HepG2 (cell line): ENCODE measurements around the gene FER1L5. TPM values are rescaled to one million over a fixed set of nuclear protein-coding genes. Genes with fewer than 3 reads are reported as not detected.

ENCODE experiments used
- ATAC-seq: fragments of 200-7000 bp; cut with Tn5 transposase; 3 replicates; pipeline ENCODE4 v1.9.1; 2020; ENCODE audit warnings: mild to moderate bottlenecking, moderate library complexity
- BruUV-seq: library from RNA; stranded (reverse); fragments of 400-500 nt; replicated peaks from 2 replicates; lab custom pipeline; 2021; lab: Mats Ljungman, UMichigan
- CTCF ChIA-PET: fragments of 300-600 bp; formaldehyde crosslinking; extraction: SDS; loops from one replicate; lab custom pipeline; 2021; ENCODE audit warnings: low total read pairs, inconsistent platforms, low intra/inter-chr PET ratio; lab: Yijun Ruan, JAX
- POLR2A ChIA-PET: fragments of 350-600 bp; sonication (Branson Sonifier 250); formaldehyde crosslinking; loops from one replicate; lab custom pipeline; 2020; ENCODE audit warnings: antibody characterized with exemption, inconsistent platforms; lab: Yijun Ruan, JAX
- DNase-seq: peaks from one replicate; pipeline ENCODE4 v3.0.0-alpha.2; 2015; ENCODE audit warnings: low spot score
- FAIRE-seq: peaks from 3 replicates; lab custom pipeline; 2011; peaks lifted over from hg19 to GRCh38; lab: Jason Lieb, UNC
- H2AFZ ChIP-seq: one replicate; pipeline ENCODE4 v1.6.1; 2011; ENCODE audit warnings: low read length, inconsistent platforms
- H3K27ac ChIP-seq: fragments of 300-600 bp; 3 replicates; pipeline ENCODE4 v1.8.0; 2011; ENCODE audit warnings: mixed run types, mild to moderate bottlenecking, mixed read lengths, low read length, inconsistent platforms; ENCODE audit not compliant: insufficient read depth; ENCODE audit errors: extremely low read length
- H3K27me3 ChIP-seq, 2 experiments: fragments of 200-600 bp in 1 of 2; 2 replicates in 1 of 2; 3 replicates in 1 of 2; pipeline versions ENCODE4 v1.6.0 to v1.8.0; 2011; ENCODE audit warnings: low read length in 2 of 2, mild to moderate bottlenecking in 2 of 2, moderate library complexity in 2 of 2, inconsistent platforms in 1 of 2; ENCODE audit not compliant: insufficient read depth in 2 of 2, control insufficient read depth in 1 of 2
- H3K36me3 ChIP-seq, 2 experiments: fragments of 200-600 bp in 1 of 2; replicated peaks in 1 of 2; 2 replicates in 1 of 2; 3 replicates in 1 of 2; pipeline versions ENCODE4 v1.5.1 to v1.8.0; 2011; ENCODE audit warnings: low read length in 2 of 2, inconsistent platforms in 1 of 2; ENCODE audit not compliant: insufficient read depth in 2 of 2, control insufficient read depth in 1 of 2
- H3K4me1 ChIP-seq: 2 replicates; pipeline ENCODE4 v1.5.1; 2012; ENCODE audit warnings: low read length, inconsistent platforms; ENCODE audit not compliant: insufficient read depth
- H3K4me2 ChIP-seq: 2 replicates; pipeline ENCODE4 v1.6.0; 2011; ENCODE audit warnings: low read depth, low read length, inconsistent platforms
- H3K4me3 ChIP-seq, 3 experiments: fragments of 200-600 bp in 1 of 3; sonication (generic), shearing (Covaris generic) in 1 of 3; replicated peaks in 1 of 3; 2 replicates each; pipeline ENCODE4 v1.5.1; 2011 to 2016; ENCODE audit warnings: low read length in 3 of 3, inconsistent platforms in 2 of 3, low read depth in 2 of 3, mild to moderate bottlenecking in 2 of 3, control low read depth in 1 of 3, mixed read lengths in 1 of 3; ENCODE audit not compliant: insufficient read depth in 1 of 3
- H3K79me2 ChIP-seq: one replicate; pipeline ENCODE4 v1.6.1; 2011; ENCODE audit warnings: low read length, inconsistent platforms; ENCODE audit not compliant: insufficient read depth
- H3K9ac ChIP-seq: 2 replicates; pipeline ENCODE4 v1.6.0; 2011; ENCODE audit warnings: mild to moderate bottlenecking, low read depth, low read length, inconsistent platforms; ENCODE audit not compliant: insufficient read depth
- H3K9me3 ChIP-seq: 2 replicates; pipeline ENCODE4 v1.5.1; 2012; ENCODE audit warnings: mild to moderate bottlenecking, low read length
- H4K20me1 ChIP-seq: 2 replicates; pipeline ENCODE4 v1.6.0; 2011; ENCODE audit warnings: inconsistent platforms, mild to moderate bottlenecking, low read length, moderate library complexity; ENCODE audit not compliant: insufficient read depth
- KAT2B ChIP-seq: fragments of 150-350 bp; IDR thresholded peaks from 2 replicates; pipeline ENCODE4 v1.6.1; 2014; ENCODE audit warnings: low read depth, low read length, borderline replicate concordance
- MIER2 ChIP-seq: IDR thresholded peaks from 2 replicates; pipeline ENCODE4 v1.6.1; 2016; ENCODE audit warnings: missing biosample characterization, missing genetic modification reagents
- POLR2A ChIP-seq, 2 experiments: IDR thresholded peaks; 2 replicates each; pipeline ENCODE4 v1.6.1; 2011; ENCODE audit warnings: low read depth in 2 of 2, low read length in 2 of 2, mild to moderate bottlenecking in 1 of 2, moderate library complexity in 1 of 2; ENCODE audit not compliant: insufficient read depth in 1 of 2
- SRF ChIP-seq: IDR thresholded peaks from 2 replicates; pipeline ENCODE4 v1.6.1; 2011; ENCODE audit warnings: mild to moderate bottlenecking, low read depth, low read length, moderate library complexity
- TP53 ChIP-seq: sonication (generic); formaldehyde crosslinking; conservative IDR thresholded peaks from 2 replicates; pipeline ENCODE4 v1.4.0; 2020; ENCODE audit warnings: missing genetic modification reagents
- WGBS: methylation state at CpG from one replicate; pipeline ENCODE4 v1.1.6; 2017; ENCODE audit warnings: low lambda C conversion rate; 5-methylcytosine and 5-hydroxymethylcytosine counted together
- in situ Hi-C: cut with HindIII; loops from 2 replicates; pipeline ENCODE4 v1.10.0; 2017; ENCODE audit warnings: low pct_unique_long_range_greater_than_20kb; ENCODE audit not compliant: extremely low pct_ligation_motif_present
- intact Hi-C: fragments of 100-400 bp; cut with micrococcal nuclease; formaldehyde crosslinking; loops from one replicate; pipeline ENCODE4 v1.10.0; 2022; ENCODE audit not compliant: unreplicated experiment
- polyA plus RNA-seq, 8 experiments: library from polyadenylated mRNA; depleted of rRNA in 3 of 8; stranded (reverse) in 7 of 8; unstranded in 1 of 8; fragments of >200 nt; fragmentation: Illumina TruSeq in 4 of 8; extraction: Trizol in 4 of 8; gene quantifications; 2 replicates each; pipeline versions ENCODE4 v1.2.1 to v1.2.3, GENCODE V29; 2011 to 2016; ENCODE audit warnings: low read depth in 4 of 8, missing spikeins in 1 of 8, mixed read lengths in 1 of 8; ENCODE audit not compliant: insufficient read depth in 1 of 8
- total RNA-seq, 5 experiments: library from RNA; depleted of rRNA; stranded (reverse); fragments of >200 nt; fragmentation: Illumina TruSeq; extraction: Trizol; gene quantifications; 2 replicates each; pipeline ENCODE4 v1.2.3, GENCODE V29; 2016; ENCODE audit warnings: low read depth in 1 of 5
- TF ChIP-seq, protein P1 (sequence below): sonication (generic); formaldehyde crosslinking; IDR thresholded peaks from 2 replicates; pipeline ENCODE4 v1.4.0; 2020; ENCODE audit warnings: mild to moderate bottlenecking, missing genetic modification reagents
- TF ChIP-seq, protein P2 (sequence below): sonication (generic); formaldehyde crosslinking; IDR thresholded peaks from 2 replicates; pipeline ENCODE4 v1.4.0; 2020; ENCODE audit warnings: missing genetic modification reagents
- TF ChIP-seq, protein P3 (sequence below): sonication (generic); formaldehyde crosslinking; IDR thresholded peaks from 2 replicates; pipeline ENCODE4; 2020; ENCODE audit warnings: missing genetic modification reagents, mild to moderate bottlenecking, borderline replicate concordance

FER1L5 gene
- total and polyA plus RNA-seq, 2 of the 13 experiments (the other 11 are each of a cell fraction or from before 2014, with no cell fraction given) = 0.02 to 0.08 TPM

DNA sequence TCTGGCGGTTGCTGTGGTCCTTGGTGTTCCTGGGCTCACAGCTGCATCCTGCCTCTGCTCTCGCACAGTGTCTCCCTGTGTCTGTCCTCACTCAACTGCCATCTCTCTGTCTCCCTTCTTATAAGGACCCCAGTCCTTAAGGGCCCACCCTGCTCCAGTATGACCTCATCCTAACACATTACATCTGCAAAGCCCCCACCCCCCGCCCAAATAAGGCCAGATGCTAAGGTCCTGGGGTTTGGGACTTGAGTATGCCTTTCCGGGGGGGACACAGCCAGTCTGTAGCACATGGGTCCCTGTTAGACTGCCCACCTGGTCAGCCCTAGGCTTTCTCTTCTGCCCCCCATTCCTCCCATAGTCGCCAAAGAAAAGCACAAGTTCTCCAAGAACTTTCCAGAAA lies 40.7 kb downstream of the FER1L5 start:
- Histone ChIP-seq H3K79me2 (no peaks in the 10 kb centered on the region), H3K9me3 (no peaks in the 10 kb centered on the region), H3K27me3 (peaks cover 3 to 21% of the 10 kb centered on the region in 2 experiments; a peak in 3 of 5 replicates), H4K20me1 (no peaks in the 10 kb centered on the region), H3K36me3 (no peaks in the 10 kb centered on the region), H3K9ac (no peak overlapping the region), H2AFZ (no peak overlapping the region), H3K4me2 (peak overlapping the region; percentile 91), H3K4me1 (peaks cover 73% of the 10 kb centered on the region), H3K27ac (no peak overlapping the region), H3K4me3 (0 out of 6 replicates have a peak overlapping the region, but pooled peaks of 1 of the 3 experiments have one; percentile 51)
- no TSS peak for BruUV-seq
- no peak for DNase-seq
- WGBS = 77% methylated on average over 5 of the region's 5 CpGs
- in situ Hi-C loops = no loop called here
- CTCF ChIA-PET = no interaction called here
- no peak for FAIRE-seq
- intact Hi-C loops = no loop called here
- POLR2A ChIA-PET = interaction anchor here (0.7 to 1.6 kb wide), 3 partner anchors 9 to 78 kb away, joined by 3 to 4 read pairs (median 4); partner anchors contain the start of gene CNNM4
- no peak for ATAC-seq
- TF ChIP-seq TP53 (CRISPR knock-in tag) (no peak), SRF (peak; percentile 71), MIER2 (CRISPR knock-in tag) (no peak), POLR2A (IDR thresholded peaks at IDR 0.05; ENCODE audit: insufficient read depth in 1 of 2, low read depth in 2 of 2, low read length in 2 of 2) (no peak), KAT2B (no peak)
- TF ChIP-seq, protein P1, sequence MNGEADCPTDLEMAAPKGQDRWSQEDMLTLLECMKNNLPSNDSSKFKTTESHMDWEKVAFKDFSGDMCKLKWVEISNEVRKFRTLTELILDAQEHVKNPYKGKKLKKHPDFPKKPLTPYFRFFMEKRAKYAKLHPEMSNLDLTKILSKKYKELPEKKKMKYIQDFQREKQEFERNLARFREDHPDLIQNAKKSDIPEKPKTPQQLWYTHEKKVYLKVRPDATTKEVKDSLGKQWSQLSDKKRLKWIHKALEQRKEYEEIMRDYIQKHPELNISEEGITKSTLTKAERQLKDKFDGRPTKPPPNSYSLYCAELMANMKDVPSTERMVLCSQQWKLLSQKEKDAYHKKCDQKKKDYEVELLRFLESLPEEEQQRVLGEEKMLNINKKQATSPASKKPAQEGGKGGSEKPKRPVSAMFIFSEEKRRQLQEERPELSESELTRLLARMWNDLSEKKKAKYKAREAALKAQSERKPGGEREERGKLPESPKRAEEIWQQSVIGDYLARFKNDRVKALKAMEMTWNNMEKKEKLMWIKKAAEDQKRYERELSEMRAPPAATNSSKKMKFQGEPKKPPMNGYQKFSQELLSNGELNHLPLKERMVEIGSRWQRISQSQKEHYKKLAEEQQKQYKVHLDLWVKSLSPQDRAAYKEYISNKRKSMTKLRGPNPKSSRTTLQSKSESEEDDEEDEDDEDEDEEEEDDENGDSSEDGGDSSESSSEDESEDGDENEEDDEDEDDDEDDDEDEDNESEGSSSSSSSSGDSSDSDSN = 0 out of 2 replicates have a peak, but pooled peaks have one; percentile 1
- TF ChIP-seq, protein P2, sequence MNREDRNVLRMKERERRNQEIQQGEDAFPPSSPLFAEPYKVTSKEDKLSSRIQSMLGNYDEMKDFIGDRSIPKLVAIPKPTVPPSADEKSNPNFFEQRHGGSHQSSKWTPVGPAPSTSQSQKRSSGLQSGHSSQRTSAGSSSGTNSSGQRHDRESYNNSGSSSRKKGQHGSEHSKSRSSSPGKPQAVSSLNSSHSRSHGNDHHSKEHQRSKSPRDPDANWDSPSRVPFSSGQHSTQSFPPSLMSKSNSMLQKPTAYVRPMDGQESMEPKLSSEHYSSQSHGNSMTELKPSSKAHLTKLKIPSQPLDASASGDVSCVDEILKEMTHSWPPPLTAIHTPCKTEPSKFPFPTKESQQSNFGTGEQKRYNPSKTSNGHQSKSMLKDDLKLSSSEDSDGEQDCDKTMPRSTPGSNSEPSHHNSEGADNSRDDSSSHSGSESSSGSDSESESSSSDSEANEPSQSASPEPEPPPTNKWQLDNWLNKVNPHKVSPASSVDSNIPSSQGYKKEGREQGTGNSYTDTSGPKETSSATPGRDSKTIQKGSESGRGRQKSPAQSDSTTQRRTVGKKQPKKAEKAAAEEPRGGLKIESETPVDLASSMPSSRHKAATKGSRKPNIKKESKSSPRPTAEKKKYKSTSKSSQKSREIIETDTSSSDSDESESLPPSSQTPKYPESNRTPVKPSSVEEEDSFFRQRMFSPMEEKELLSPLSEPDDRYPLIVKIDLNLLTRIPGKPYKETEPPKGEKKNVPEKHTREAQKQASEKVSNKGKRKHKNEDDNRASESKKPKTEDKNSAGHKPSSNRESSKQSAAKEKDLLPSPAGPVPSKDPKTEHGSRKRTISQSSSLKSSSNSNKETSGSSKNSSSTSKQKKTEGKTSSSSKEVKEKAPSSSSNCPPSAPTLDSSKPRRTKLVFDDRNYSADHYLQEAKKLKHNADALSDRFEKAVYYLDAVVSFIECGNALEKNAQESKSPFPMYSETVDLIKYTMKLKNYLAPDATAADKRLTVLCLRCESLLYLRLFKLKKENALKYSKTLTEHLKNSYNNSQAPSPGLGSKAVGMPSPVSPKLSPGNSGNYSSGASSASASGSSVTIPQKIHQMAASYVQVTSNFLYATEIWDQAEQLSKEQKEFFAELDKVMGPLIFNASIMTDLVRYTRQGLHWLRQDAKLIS (CRISPR knock-in tag) = no peak
- TF ChIP-seq, protein P3, sequence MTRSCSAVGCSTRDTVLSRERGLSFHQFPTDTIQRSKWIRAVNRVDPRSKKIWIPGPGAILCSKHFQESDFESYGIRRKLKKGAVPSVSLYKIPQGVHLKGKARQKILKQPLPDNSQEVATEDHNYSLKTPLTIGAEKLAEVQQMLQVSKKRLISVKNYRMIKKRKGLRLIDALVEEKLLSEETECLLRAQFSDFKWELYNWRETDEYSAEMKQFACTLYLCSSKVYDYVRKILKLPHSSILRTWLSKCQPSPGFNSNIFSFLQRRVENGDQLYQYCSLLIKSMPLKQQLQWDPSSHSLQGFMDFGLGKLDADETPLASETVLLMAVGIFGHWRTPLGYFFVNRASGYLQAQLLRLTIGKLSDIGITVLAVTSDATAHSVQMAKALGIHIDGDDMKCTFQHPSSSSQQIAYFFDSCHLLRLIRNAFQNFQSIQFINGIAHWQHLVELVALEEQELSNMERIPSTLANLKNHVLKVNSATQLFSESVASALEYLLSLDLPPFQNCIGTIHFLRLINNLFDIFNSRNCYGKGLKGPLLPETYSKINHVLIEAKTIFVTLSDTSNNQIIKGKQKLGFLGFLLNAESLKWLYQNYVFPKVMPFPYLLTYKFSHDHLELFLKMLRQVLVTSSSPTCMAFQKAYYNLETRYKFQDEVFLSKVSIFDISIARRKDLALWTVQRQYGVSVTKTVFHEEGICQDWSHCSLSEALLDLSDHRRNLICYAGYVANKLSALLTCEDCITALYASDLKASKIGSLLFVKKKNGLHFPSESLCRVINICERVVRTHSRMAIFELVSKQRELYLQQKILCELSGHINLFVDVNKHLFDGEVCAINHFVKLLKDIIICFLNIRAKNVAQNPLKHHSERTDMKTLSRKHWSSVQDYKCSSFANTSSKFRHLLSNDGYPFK = 0 out of 2 replicates have a peak, but pooled peaks have one; percentile 3
